Measurements from ENCODE around the gene SPECC1.
"Not testable (repeated sequence)": the region's sequence is repeated elsewhere in the genome, so short reads cannot be mapped to it uniquely, and the experiment has no call there.

Gene SPECC1

GRCh38 chr17:20216154-20216815 lies 207.1 kb downstream of the SPECC1 start:
- no peak for DNase-seq

- DNase-seq, result no peak
Measured at GRCh38 chr17:20216853-20217252, 207.7 kb downstream of the SPECC1 start.

GRCh38 chr17:20217677-20218076 lies 208.5 kb downstream of the SPECC1 start:
- no peak for DNase-seq

GRCh38 chr17:20218272-20218671 lies 209.1 kb downstream of the SPECC1 start:
- DNase-seq, result no peak

GRCh38 chr17:20223808-20224328 lies 214.7 kb downstream of the SPECC1 start:
- no peak for DNase-seq

- DNase-seq, result no peak
Measured at GRCh38 chr17:20224379-20224778, 215.2 kb downstream of the SPECC1 start.

GRCh38 chr17:20225162-20226115 lies 216.3 kb downstream of the SPECC1 start:
- no peak for DNase-seq

- DNase-seq, result peak; percentile 70 to 76
Measured at GRCh38 chr17:20226814-20227482, 217.8 kb downstream of the SPECC1 start.

- DNase-seq, result not testable (repeated sequence)
Measured at GRCh38 chr17:20227720-20228370, 218.7 kb downstream of the SPECC1 start.

- DNase-seq, result no peak
Measured at GRCh38 chr17:20228410-20228809, 219.3 kb downstream of the SPECC1 start.

- DNase-seq, result no peak
Measured at GRCh38 chr17:20228860-20229259, 219.7 kb downstream of the SPECC1 start.

GRCh38 chr17:20230924-20231323 lies 221.8 kb downstream of the SPECC1 start:
- DNase-seq, result no peak

- no peak for DNase-seq
Measured at GRCh38 chr17:20232611-20233010, 223.5 kb downstream of the SPECC1 start.

GRCh38 chr17:20234276-20234675 lies 225.1 kb downstream of the SPECC1 start:
- peak; percentile 15 to 26 for DNase-seq

- no peak for DNase-seq
Measured at GRCh38 chr17:20235747-20236146, 226.6 kb downstream of the SPECC1 start.

GRCh38 chr17:20236578-20237227 lies 227.5 kb downstream of the SPECC1 start:
- no peak for DNase-seq

- not testable (repeated sequence) for DNase-seq
Measured at GRCh38 chr17:20239776-20240175, 230.6 kb downstream of the SPECC1 start.

GRCh38 chr17:20241855-20242254 lies 232.7 kb downstream of the SPECC1 start:
- DNase-seq, result no peak

GRCh38 chr17:20242271-20242670 lies 233.1 kb downstream of the SPECC1 start:
- DNase-seq, result no peak

GRCh38 chr17:20243524-20243923 lies 234.4 kb downstream of the SPECC1 start:
- DNase-seq, result no peak

- no peak for DNase-seq
Measured at GRCh38 chr17:20244671-20245070, 235.5 kb downstream of the SPECC1 start.

- DNase-seq, result no peak
Measured at GRCh38 chr17:20246692-20247091, 237.5 kb downstream of the SPECC1 start.

All from activated CD4-positive, alpha-beta T cell treated with anti-CD3 and anti-CD28 coated beads, Interleukin-2, amount 50 U/mL, for 4 hours (primary cell).